Vagina (tissue), 2 donors: ENCODE results near the gene NPR2. TPM values are rescaled to one million over a fixed set of nuclear protein-coding genes. Genes with fewer than 3 reads are reported as not detected.

Source experiments
- DNase-seq, 2 donors: peaks; one replicate each; pipeline ENCODE4 v3.0.0-alpha.2; 2017; ENCODE audit errors: extremely low spot score in 2 of 2
- H3K27ac ChIP-seq: fragments of 200-600 bp; sonication (generic); one replicate; pipeline ENCODE4 v1.5.1; 2019
- H3K27me3 ChIP-seq: fragments of 200-600 bp; sonication (generic); one replicate; pipeline ENCODE4 v1.5.1; 2019
- H3K36me3 ChIP-seq, 2 donors: fragments of 200-600 bp; sonication (generic); one replicate each; pipeline ENCODE4 v1.5.1; 2017 to 2019
- H3K4me1 ChIP-seq: fragments of 200-600 bp; sonication (generic); one replicate; pipeline ENCODE4 v1.5.1; 2019
- H3K4me3 ChIP-seq, 2 donors: fragments of 200-600 bp; sonication (generic); 1 replicate in 1 of 2; 2 replicates in 1 of 2; pipeline ENCODE4 v1.5.1; 2016 to 2019
- H3K9me3 ChIP-seq: fragments of 200-600 bp; sonication (generic); one replicate; pipeline ENCODE4 v1.5.1; 2019
- CTCF ChIP-seq, 3 experiments: fragments of 450-650 bp in 2 of 3; fragments of 200-600 bp in 1 of 3; sonication (generic) in 1 of 3; IDR thresholded peaks; one replicate each; pipeline ENCODE4 v1.5.1; 2017 to 2019; ENCODE audit warnings: antibody characterized with exemption in 3 of 3, mild to moderate bottlenecking in 2 of 3, moderate library complexity in 2 of 3
- POLR2A ChIP-seq, 2 donors: fragments of 450-650 bp; IDR thresholded peaks; one replicate each; pipeline ENCODE4 v1.6.1; 2017; ENCODE audit warnings: antibody characterized with exemption in 2 of 2, mild to moderate bottlenecking in 2 of 2, moderate library complexity in 2 of 2
- POLR2AphosphoS5 ChIP-seq, 2 donors: sonication (generic); formaldehyde crosslinking; IDR thresholded peaks; one replicate each; pipeline ENCODE4 v1.9.0; 2017; ENCODE audit warnings: antibody characterized with exemption in 2 of 2, mild to moderate bottlenecking in 2 of 2, low read depth in 1 of 2; ENCODE audit not compliant: insufficient read depth in 1 of 2
- intact Hi-C: fragments of 100-400 bp; cut with DNase I; formaldehyde crosslinking; loops from one replicate; pipeline ENCODE4 v1.15.1; 2023
- total RNA-seq: library from RNA; depleted of rRNA; stranded (reverse); fragments of >200 nt; gene quantifications from one replicate; pipeline ENCODE4 v1.2.3, GENCODE V29; 2016

NPR2 gene
- total RNA-seq, 1 donor from 2014 or later: 17.2 TPM

GRCh38 chr9:35822926-35823325, 31.5 kb downstream of the NPR2 start:
- intact Hi-C loops: no loop called here
- no peaks in the 10 kb centered on the region for H3K36me3 ChIP-seq
- peaks cover 21% of the 10 kb centered on the region for H3K4me1 ChIP-seq
- TF ChIP-seq POLR2A (IDR thresholded peaks at IDR 0.05) (no peak), POLR2AphosphoS5 (IDR thresholded peaks at IDR 0.05; ENCODE audit: insufficient read depth in 1 of 2, low read depth in 1 of 2) (no peak), CTCF (IDR thresholded peaks at IDR 0.05) (no peak)
- DNase-seq: no peak
- no peak overlapping the region for H3K27ac ChIP-seq
- no peak overlapping the region for H3K4me3 ChIP-seq
- no peaks in the 10 kb centered on the region for H3K27me3 ChIP-seq
- H3K9me3 ChIP-seq: no peaks in the 10 kb centered on the region

GRCh38 chr9:35826071-35826701, 34.8 kb downstream of the NPR2 start:
- intact Hi-C loops: no loop called here
- H3K27me3 ChIP-seq: no peaks in the 10 kb centered on the region
- no peak overlapping the region for H3K4me3 ChIP-seq
- TF ChIP-seq POLR2AphosphoS5 (IDR thresholded peaks at IDR 0.05; ENCODE audit: insufficient read depth in 1 of 2, low read depth in 1 of 2) (peak in 1 of 2 donors; percentile 22), POLR2A (IDR thresholded peaks at IDR 0.05) (no peak), CTCF (IDR thresholded peaks at IDR 0.05) (peak; percentile 54 to 73 (median 57))
- H3K27ac ChIP-seq: peak overlapping the region; percentile 45
- H3K4me1 ChIP-seq: peaks cover 45% of the 10 kb centered on the region
- no peaks in the 10 kb centered on the region for H3K36me3 ChIP-seq
- H3K9me3 ChIP-seq: no peaks in the 10 kb centered on the region
- no peak for DNase-seq

- no peak overlapping the region for H3K27ac ChIP-seq
- intact Hi-C loops: no loop called here
These were observed 36.1 kb downstream of the NPR2 start for GRCh38 chr9:35827486-35827885.

GRCh38 chr9:35828716-35829083, 37.3 kb downstream of the NPR2 start, which contains the start of gene FAM221B:
TSS of gene FAM221B (minus strand) at chr9:35828732. CDS start at chr9:35826161, 2,571 bp downstream.
- Histone ChIP-seq H3K9me3 (no peaks in the 10 kb centered on the region), H3K4me3 (peak within 1 kb of the TSS; percentile 49 to 66), H3K36me3 (no peaks in the 10 kb centered on the region), H3K4me1 (peaks cover 67% of the 10 kb centered on the region), H3K27ac (peak within 1 kb of the TSS; percentile 95), H3K27me3 (no peaks in the 10 kb centered on the region)
- intact Hi-C loops: no loop called here
- no peak for DNase-seq
- no peak for TF ChIP-seq CTCF (IDR thresholded peaks at IDR 0.05)
- no peak for TF ChIP-seq POLR2A (IDR thresholded peaks at IDR 0.05)
- no peak for TF ChIP-seq POLR2AphosphoS5 (IDR thresholded peaks at IDR 0.05; ENCODE audit: insufficient read depth in 1 of 2, low read depth in 1 of 2)

More at GRCh38 chr9:35827486-35827885, 36.1 kb downstream of the NPR2 start:
- Histone ChIP-seq H3K4me3 (no peak overlapping the region), H3K4me1 (peaks cover 56% of the 10 kb centered on the region), H3K27me3 (no peaks in the 10 kb centered on the region), H3K36me3 (no peaks in the 10 kb centered on the region), H3K9me3 (no peaks in the 10 kb centered on the region)
- DNase-seq: no peak
- TF ChIP-seq POLR2AphosphoS5 (IDR thresholded peaks at IDR 0.05; ENCODE audit: insufficient read depth in 1 of 2, low read depth in 1 of 2): no peak
- no peak for TF ChIP-seq CTCF (IDR thresholded peaks at IDR 0.05)
- TF ChIP-seq POLR2A (IDR thresholded peaks at IDR 0.05): no peak

GRCh38 chr9:35829084-35829763, 37.8 kb downstream of the NPR2 start, which contains the start of gene TMEM8B:
TSS of gene TMEM8B (plus strand) at chr9:35829228. CDS start at chr9:35829448, 220 bp downstream.
- Histone ChIP-seq H3K4me1 (peaks cover 67% of the 10 kb centered on the region), H3K27me3 (no peaks in the 10 kb centered on the region), H3K36me3 (no peaks in the 10 kb centered on the region), H3K4me3 (peak within 1 kb of the TSS; percentile 49 to 66), H3K9me3 (no peaks in the 10 kb centered on the region), H3K27ac (peak within 1 kb of the TSS; percentile 95)
- TF ChIP-seq CTCF (IDR thresholded peaks at IDR 0.05): no peak
- peak in 1 of 2 donors; percentile 63 for TF ChIP-seq POLR2A (IDR thresholded peaks at IDR 0.05)
- peak in 1 of 2 donors; percentile 60 for TF ChIP-seq POLR2AphosphoS5 (IDR thresholded peaks at IDR 0.05; ENCODE audit: insufficient read depth in 1 of 2, low read depth in 1 of 2)
- peak in 1 of 2 donors; percentile 97 for DNase-seq
- intact Hi-C loops: no loop called here
